Osteocyte (in vitro differentiated cells): Measurements from ENCODE around the gene BTRC. TPM values are rescaled to one million over a fixed set of nuclear protein-coding genes. Genes with fewer than 3 reads are reported as not detected.

ENCODE experiments used
- DNase-seq: peaks from one replicate; pipeline ENCODE4 v3.0.0; 2021; ENCODE audit warnings: mixed read lengths; ENCODE audit not compliant: unreplicated experiment; ENCODE audit errors: extremely low spot score
- H3K27ac Mint-ChIP-seq: one replicate; pipeline ENCODE4 v1.8.0; 2021; ENCODE audit warnings: mild to moderate bottlenecking, mixed read lengths; ENCODE audit not compliant: unreplicated experiment
- H3K27me3 Mint-ChIP-seq: one replicate; pipeline ENCODE4 v1.8.0; 2021; ENCODE audit warnings: mixed read lengths; ENCODE audit not compliant: unreplicated experiment
- H3K36me3 Mint-ChIP-seq: one replicate; pipeline ENCODE4 v1.8.0; 2021; ENCODE audit warnings: mixed read lengths; ENCODE audit not compliant: unreplicated experiment
- H3K4me1 Mint-ChIP-seq: one replicate; pipeline ENCODE4 v1.8.0; 2021; ENCODE audit warnings: mixed read lengths; ENCODE audit not compliant: unreplicated experiment
- H3K4me3 Mint-ChIP-seq: one replicate; pipeline ENCODE4 v1.8.0; 2021; ENCODE audit warnings: mild to moderate bottlenecking, moderate library complexity, mixed read lengths; ENCODE audit not compliant: unreplicated experiment
- H3K9me3 Mint-ChIP-seq: one replicate; pipeline ENCODE4 v1.8.0; 2021; ENCODE audit warnings: mixed read lengths; ENCODE audit not compliant: unreplicated experiment
- total RNA-seq: library from RNA; stranded (reverse); gene quantifications from 2 replicates; pipeline ENCODE4 v1.2.1, GENCODE V29; 2021
- TF ChIP-seq, protein P1 (sequence below): fragments of 200-600 bp; sonication (generic); IDR thresholded peaks from 2 replicates; pipeline ENCODE4 v1.5.0; 2021; ENCODE audit warnings: antibody characterized with exemption, mild to moderate bottlenecking, moderate library complexity

The BTRC gene
- total RNA-seq, 1 donor from 2014 or later, result 28.9 TPM

DNA sequence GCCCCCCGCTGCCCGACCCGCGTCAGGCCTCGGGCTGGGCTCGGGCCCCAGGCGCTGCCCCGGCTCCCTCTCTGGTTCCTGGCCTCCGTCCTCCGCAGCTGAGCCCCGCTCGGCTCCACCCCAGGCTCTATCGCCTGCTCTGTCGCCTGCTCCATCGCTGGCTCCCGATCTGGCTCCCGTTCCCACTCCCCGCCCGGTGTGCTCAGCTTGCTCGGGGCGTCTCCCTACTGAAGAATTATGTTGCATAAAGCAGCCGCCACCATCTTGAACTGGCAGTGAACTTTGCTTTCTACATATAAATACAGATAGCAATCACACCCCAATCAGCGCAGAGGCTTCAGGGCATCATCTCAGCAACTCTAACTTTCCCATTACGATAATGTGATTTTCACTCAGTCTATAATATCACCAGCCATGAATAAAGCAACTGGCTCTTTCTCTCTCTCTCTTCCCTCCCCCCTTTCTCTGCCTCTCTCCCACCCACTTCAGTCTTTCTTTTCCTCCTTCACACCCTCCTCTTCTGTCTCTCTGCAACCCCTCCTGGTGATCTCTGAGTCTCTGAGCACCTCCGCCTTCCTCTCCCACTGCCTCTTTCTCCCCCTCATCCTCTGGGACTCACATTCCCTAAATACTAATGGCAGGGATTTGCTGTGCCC is 43.3 kb upstream of the BTRC start:
- no peak overlapping the region for H3K4me3 Mint-ChIP-seq

GRCh38 chr10:101311185-101312066 is 42.5 kb upstream of the BTRC start:
- Mint-ChIP-seq H3K27me3 (peaks cover 57% of the 10 kb centered on the region), H3K4me3 (no peak overlapping the region), H3K9me3 (no peaks in the 10 kb centered on the region), H3K27ac (no peak overlapping the region), H3K36me3 (no peaks in the 10 kb centered on the region), H3K4me1 (no peaks in the 10 kb centered on the region)
- TF ChIP-seq, protein P1, sequence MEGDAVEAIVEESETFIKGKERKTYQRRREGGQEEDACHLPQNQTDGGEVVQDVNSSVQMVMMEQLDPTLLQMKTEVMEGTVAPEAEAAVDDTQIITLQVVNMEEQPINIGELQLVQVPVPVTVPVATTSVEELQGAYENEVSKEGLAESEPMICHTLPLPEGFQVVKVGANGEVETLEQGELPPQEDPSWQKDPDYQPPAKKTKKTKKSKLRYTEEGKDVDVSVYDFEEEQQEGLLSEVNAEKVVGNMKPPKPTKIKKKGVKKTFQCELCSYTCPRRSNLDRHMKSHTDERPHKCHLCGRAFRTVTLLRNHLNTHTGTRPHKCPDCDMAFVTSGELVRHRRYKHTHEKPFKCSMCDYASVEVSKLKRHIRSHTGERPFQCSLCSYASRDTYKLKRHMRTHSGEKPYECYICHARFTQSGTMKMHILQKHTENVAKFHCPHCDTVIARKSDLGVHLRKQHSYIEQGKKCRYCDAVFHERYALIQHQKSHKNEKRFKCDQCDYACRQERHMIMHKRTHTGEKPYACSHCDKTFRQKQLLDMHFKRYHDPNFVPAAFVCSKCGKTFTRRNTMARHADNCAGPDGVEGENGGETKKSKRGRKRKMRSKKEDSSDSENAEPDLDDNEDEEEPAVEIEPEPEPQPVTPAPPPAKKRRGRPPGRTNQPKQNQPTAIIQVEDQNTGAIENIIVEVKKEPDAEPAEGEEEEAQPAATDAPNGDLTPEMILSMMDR, result no peak
- no peak for DNase-seq

More for the DNA sequence above, 43.3 kb upstream of the BTRC start:
- Mint-ChIP-seq H3K9me3 (no peaks in the 10 kb centered on the region), H3K27ac (no peak overlapping the region), H3K36me3 (no peaks in the 10 kb centered on the region), H3K27me3 (peaks cover 64% of the 10 kb centered on the region), H3K4me1 (no peaks in the 10 kb centered on the region)
- DNase-seq, result no peak
- TF ChIP-seq, protein P1, result no peak

GRCh38 chr10:101319241-101319915 is 34.6 kb upstream of the BTRC start:
- Mint-ChIP-seq H3K27ac (no peak overlapping the region), H3K4me1 (no peaks in the 10 kb centered on the region), H3K27me3 (peaks cover 41% of the 10 kb centered on the region), H3K36me3 (no peaks in the 10 kb centered on the region), H3K4me3 (no peak overlapping the region), H3K9me3 (no peaks in the 10 kb centered on the region)
- TF ChIP-seq, protein P1, result no peak
- DNase-seq, result no peak

DNA sequence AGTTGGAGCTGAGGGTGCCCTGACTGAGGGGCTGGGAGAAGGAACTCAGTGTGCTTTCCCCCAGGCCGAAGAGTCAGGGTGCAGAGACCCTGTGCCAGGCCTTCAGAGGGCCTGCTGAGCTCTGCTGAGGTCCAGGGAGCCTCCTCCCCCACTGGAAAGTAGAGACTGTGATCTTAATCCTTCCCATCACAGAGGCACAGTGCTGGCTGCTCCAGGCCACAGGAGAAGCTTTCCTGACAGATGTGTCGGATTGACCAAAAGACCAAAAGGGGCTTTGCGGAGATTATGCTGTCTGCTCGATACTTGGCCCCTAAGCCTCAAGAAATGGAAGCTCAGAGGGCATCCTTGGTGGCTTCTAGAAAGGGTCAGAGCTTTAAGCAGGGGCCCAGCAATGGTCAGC is 32.9 kb upstream of the BTRC start:
- H3K27me3 Mint-ChIP-seq, result peaks cover 51% of the 10 kb centered on the region
- H3K4me3 Mint-ChIP-seq, result no peak overlapping the region
- H3K36me3 Mint-ChIP-seq, result no peaks in the 10 kb centered on the region
- DNase-seq, result no peak
- H3K27ac Mint-ChIP-seq, result no peak overlapping the region
- H3K4me1 Mint-ChIP-seq, result no peaks in the 10 kb centered on the region
- no peaks in the 10 kb centered on the region for H3K9me3 Mint-ChIP-seq
- TF ChIP-seq, protein P1, result no peak
